ENCODE measurements around the gene SH3PXD2A. TPM values are rescaled to one million over a fixed set of nuclear protein-coding genes. Genes with fewer than 3 reads are reported as not detected.
A peak's percentile ranks its signal among the peaks of the same experiment; 100 is the strongest.

SH3PXD2A gene
- total RNA-seq, 1 experiment from 2014 or later, result 54.9 TPM

DNA sequence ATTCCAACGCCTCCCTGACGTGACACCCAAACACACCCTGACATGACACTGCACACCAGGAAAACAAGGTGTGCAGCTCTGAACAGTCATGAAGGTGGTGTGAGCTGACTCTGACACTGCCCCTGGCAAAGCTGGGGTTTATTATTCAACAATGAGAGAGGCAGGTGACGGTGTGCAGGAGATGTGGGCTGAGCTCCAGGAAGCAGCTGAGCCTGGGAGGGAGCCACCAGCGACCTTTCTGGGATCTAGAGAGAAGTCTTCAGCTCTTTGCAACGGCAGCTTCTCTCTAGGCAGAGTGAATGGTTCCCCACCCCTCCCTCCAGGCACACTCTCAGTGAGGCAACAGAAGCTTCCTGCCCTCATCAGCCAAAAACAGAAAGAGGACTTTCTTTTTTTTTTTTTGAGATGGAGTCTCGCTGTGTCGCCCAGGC lies 65.6 kb downstream of the SH3PXD2A start:
- H3K4me3 ChIP-seq (ENCODE audit: low read depth, low read length, poor library complexity, severe bottlenecking), result no peak overlapping the region
- peaks cover 44% of the 10 kb centered on the region for H3K4me1 ChIP-seq (ENCODE audit: insufficient read depth, low read length, poor library complexity, severe bottlenecking)
- H3K9me3 ChIP-seq (ENCODE audit: low read depth, low read length, poor library complexity, severe bottlenecking), result no peaks in the 10 kb centered on the region
- ChIA-PET POLR2A (ENCODE audit: low non-redundant PET) (no interaction called here), CTCF (interaction anchor here (0.7 kb wide), 1 partner anchor 66 kb away, joined by 3 read pairs; the partner anchor contains the start of gene SH3PXD2A)
- no peaks in the 10 kb centered on the region for H3K27me3 ChIP-seq (replicated peaks; ENCODE audit: insufficient read depth, low read depth, low read length, poor library complexity)
- TF ChIP-seq, protein P1, sequence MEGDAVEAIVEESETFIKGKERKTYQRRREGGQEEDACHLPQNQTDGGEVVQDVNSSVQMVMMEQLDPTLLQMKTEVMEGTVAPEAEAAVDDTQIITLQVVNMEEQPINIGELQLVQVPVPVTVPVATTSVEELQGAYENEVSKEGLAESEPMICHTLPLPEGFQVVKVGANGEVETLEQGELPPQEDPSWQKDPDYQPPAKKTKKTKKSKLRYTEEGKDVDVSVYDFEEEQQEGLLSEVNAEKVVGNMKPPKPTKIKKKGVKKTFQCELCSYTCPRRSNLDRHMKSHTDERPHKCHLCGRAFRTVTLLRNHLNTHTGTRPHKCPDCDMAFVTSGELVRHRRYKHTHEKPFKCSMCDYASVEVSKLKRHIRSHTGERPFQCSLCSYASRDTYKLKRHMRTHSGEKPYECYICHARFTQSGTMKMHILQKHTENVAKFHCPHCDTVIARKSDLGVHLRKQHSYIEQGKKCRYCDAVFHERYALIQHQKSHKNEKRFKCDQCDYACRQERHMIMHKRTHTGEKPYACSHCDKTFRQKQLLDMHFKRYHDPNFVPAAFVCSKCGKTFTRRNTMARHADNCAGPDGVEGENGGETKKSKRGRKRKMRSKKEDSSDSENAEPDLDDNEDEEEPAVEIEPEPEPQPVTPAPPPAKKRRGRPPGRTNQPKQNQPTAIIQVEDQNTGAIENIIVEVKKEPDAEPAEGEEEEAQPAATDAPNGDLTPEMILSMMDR (conservative IDR thresholded peaks at IDR 0.05; ENCODE audit: low read depth, low read length), result no peak
- no peak for TF ChIP-seq EZH2 (IDR thresholded peaks at IDR 0.05; ENCODE audit: borderline replicate concordance, low read depth, low read length, poor library complexity, severe bottlenecking)
- BruUV-seq (replicated peaks), result no TSS peak
- H3K27ac ChIP-seq (ENCODE audit: low read depth, low read length, poor library complexity, severe bottlenecking), result peak overlapping the region; percentile 56
- intact Hi-C loops (cut with micrococcal nuclease; ENCODE audit: unreplicated experiment), result loop anchor here (5.0 kb wide), 1 partner anchor 77 kb away; no protein-coding TSS in a partner anchor
- H3K36me3 ChIP-seq (ENCODE audit: insufficient read depth, low read length, poor library complexity, severe bottlenecking), result no peaks in the 10 kb centered on the region
- DNase-seq (ENCODE audit: low spot score), result no peak

DNA sequence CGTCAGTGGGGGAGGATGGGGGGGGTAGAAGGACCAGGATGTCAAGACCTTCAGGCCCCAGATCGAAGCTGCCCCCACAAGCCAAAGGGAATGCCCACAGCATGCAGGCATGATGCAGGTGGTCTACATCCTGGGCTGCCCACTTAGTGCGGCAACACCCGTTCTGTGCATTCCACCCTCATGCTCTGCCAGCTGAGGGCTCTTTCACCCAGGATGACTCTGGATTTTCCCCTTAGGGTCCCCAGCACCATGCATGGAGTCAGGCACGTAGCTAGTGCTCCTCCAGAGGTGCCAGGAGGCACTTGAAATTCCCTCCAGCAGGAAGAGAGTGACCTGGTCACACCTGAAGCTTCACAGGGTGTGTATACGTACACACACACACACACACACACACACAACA lies 66.2 kb downstream of the SH3PXD2A start:
- Histone ChIP-seq H3K9me3 (ENCODE audit: low read depth, low read length, poor library complexity, severe bottlenecking) (no peaks in the 10 kb centered on the region), H3K27me3 (replicated peaks; ENCODE audit: insufficient read depth, low read depth, low read length, poor library complexity) (no peaks in the 10 kb centered on the region), H3K4me1 (ENCODE audit: insufficient read depth, low read length, poor library complexity, severe bottlenecking) (peaks cover 38% of the 10 kb centered on the region), H3K36me3 (ENCODE audit: insufficient read depth, low read length, poor library complexity, severe bottlenecking) (no peaks in the 10 kb centered on the region), H3K4me3 (ENCODE audit: low read depth, low read length, poor library complexity, severe bottlenecking) (no peak overlapping the region), H3K27ac (ENCODE audit: low read depth, low read length, poor library complexity, severe bottlenecking) (peak overlapping the region; percentile 56)
- BruUV-seq (replicated peaks), result no TSS peak
- no peak for TF ChIP-seq EZH2 (IDR thresholded peaks at IDR 0.05; ENCODE audit: borderline replicate concordance, low read depth, low read length, poor library complexity, severe bottlenecking)
- TF ChIP-seq, protein P1 (conservative IDR thresholded peaks at IDR 0.05; ENCODE audit: low read depth, low read length), result no peak
- ChIA-PET CTCF (interaction anchor here (0.7 kb wide), 1 partner anchor 66 kb away, joined by 3 read pairs; the partner anchor contains the start of gene SH3PXD2A), POLR2A (ENCODE audit: low non-redundant PET) (interaction anchor here (0.6 kb wide), 2 partner anchors 115 to 1210 kb away, joined by 3 read pairs; no protein-coding TSS in a partner anchor)
- no peak for DNase-seq (ENCODE audit: low spot score)
- intact Hi-C loops (cut with micrococcal nuclease; ENCODE audit: unreplicated experiment), result no loop called here

DNA sequence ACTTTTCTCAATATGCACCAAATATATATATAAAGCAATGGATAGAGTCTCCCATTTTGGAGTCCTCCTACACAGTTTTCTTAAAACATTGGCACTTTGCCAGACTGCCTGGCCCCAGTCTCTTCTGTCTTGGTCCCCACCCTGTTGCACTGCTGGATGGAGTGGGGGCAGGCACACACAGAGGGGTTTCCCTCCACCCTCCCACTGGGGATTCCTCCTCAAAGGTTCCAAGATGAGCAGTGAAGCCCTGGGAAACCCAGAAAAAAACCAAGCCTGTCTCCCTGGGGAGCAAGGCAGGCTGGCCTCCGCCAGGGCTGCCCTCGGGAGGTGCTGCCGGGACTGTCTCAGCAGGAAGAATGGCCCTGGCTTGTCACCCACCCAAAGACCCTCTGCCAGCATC lies 68.0 kb downstream of the SH3PXD2A start:
- H3K4me3 ChIP-seq (ENCODE audit: low read depth, low read length, poor library complexity, severe bottlenecking), result no peak overlapping the region
- no TSS peak for BruUV-seq (replicated peaks)
- CTCF ChIA-PET, result no interaction called here
- POLR2A ChIA-PET (ENCODE audit: low non-redundant PET), result no interaction called here
- H3K36me3 ChIP-seq (ENCODE audit: insufficient read depth, low read length, poor library complexity, severe bottlenecking), result no peaks in the 10 kb centered on the region
- H3K27me3 ChIP-seq (replicated peaks; ENCODE audit: insufficient read depth, low read depth, low read length, poor library complexity), result no peaks in the 10 kb centered on the region
- no peaks in the 10 kb centered on the region for H3K9me3 ChIP-seq (ENCODE audit: low read depth, low read length, poor library complexity, severe bottlenecking)
- intact Hi-C loops (cut with micrococcal nuclease; ENCODE audit: unreplicated experiment), result no loop called here
- H3K4me1 ChIP-seq (ENCODE audit: insufficient read depth, low read length, poor library complexity, severe bottlenecking), result peaks cover 25% of the 10 kb centered on the region
- H3K27ac ChIP-seq (ENCODE audit: low read depth, low read length, poor library complexity, severe bottlenecking), result peak overlapping the region; percentile 28
- peak; percentile 50 for DNase-seq (ENCODE audit: low spot score)
- TF ChIP-seq EZH2 (IDR thresholded peaks at IDR 0.05; ENCODE audit: borderline replicate concordance, low read depth, low read length, poor library complexity, severe bottlenecking), result no peak
- TF ChIP-seq, protein P1 (conservative IDR thresholded peaks at IDR 0.05; ENCODE audit: low read depth, low read length), result no peak
